GM21529 (cell line): ENCODE measurements around the gene IKZF5.

ENCODE experiments used
- ATAC-seq: cut with Tn5 transposase; IDR thresholded peaks from one replicate; pipeline ENCODE4 v1.9.1; 2021; ENCODE audit not compliant: unreplicated experiment

Gene IKZF5

GRCh38 chr10:123008355-123009104 is at the start of gene IKZF5, which contains the start of gene ACADSB:
TSS of gene IKZF5 (minus strand) at chr10:123008795. CDS start at chr10:122998625, 10,170 bp downstream.
TSS of gene ACADSB (plus strand) at chr10:123009006. CDS start at chr10:123009030, 24 bp downstream.
- peak; percentile 83 for ATAC-seq

GRCh38 chr10:123057968-123058367 is 49.4 kb upstream of the IKZF5 start:
- ATAC-seq: no peak

DNA sequence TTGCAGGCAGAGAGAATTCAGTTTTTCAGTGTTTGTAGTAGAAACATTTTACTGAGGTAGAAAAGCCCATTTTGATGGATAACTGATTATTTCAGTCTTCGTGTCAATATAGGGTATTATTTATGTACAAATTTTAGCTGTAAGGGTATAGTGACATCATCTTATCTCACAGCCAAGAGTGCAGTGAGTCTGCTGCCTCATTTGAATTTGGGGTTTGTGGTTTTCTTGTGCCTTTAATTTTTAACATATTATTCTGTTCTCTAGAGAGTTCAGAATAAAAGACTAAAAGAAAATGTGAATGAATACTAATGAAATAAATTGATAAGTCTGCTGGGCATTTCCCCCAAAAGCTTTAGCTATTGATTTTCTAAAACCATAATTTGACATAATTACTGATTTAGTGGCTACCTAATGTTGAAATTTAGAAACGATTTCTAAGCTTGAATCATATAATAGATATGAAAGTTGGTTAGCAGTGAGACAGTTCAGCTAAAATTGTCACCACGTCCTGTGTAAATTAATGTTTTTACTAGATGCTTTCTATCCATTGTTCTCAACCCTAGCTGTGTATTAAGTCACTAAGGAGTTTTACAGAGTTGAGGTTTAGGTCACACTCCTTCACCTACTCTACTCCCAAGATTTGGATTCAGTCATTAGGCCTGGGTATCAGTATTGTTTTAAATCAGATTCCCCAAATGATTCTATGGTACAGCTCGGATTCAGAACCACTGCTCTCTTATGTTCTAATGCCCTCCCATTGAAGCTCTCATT is 37.6 kb upstream of the IKZF5 start:
- ATAC-seq: no peak

DNA sequence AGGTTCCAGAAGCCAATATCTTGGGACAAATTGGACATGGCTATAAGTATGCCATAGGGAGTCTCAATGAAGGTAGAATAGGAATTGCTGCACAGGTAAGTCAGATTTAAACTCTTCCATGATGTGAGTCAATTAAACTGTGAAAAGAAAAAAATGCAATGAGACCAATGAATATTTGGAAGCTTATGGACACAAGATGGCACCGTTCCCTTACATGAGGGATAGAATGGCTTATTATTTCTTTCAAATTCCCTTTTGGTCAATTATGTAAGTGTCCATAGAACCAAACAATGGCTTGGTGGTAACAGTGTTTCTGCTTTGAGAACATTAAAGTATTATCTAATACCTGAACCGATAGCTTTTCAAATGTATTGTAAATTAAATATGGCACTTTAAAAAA is 35.8 kb upstream of the IKZF5 start:
- no peak for ATAC-seq

GRCh38 chr10:123043409-123043925 is 34.9 kb upstream of the IKZF5 start:
- peak; percentile 54 for ATAC-seq

DNA sequence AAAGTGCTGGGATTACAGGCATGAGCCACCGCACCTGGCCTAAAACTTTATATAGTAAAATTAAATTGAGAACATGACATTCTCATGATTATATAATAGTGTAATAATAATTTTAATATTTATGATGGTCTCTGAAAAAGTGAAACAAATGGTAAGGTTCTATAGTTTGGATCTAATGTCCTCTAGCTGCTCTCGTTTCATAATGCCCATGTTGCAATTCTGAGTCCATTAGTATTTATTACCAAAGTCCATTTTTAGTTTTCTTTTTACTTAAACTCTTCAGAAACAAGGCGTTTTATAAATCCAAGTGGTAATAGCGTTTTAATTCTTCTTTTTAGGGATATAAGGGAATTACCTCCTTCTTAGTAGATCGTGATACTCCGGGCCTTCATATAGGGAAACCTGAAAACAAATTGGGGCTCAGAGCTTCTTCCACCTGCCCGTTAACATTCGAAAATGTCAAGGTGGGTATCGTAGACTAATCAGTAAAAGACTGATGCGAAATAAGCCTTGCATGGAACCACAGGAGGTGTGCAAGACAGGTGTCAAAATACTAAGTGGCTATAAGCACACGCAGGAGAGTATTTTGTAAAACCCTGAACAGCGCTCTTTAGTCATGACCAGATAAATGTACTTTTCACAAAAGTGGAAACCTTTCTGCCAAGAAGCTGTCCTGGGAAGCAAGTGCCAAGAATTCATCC is 34.3 kb upstream of the IKZF5 start:
- no peak for ATAC-seq

DNA sequence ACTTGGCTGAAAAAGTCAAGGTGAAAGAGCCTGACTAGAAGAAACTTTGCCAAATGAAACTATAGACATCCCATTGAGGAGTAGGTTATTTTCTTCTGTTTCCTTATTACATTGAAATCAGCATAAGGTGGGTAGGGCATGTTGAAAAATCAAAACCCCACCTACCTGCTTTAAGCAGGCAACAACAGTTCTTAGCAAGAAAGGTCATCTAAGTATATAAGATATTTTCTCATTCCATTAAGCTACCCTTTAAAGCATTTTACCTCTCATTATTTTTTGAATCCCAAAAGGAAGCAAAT is 31.0 kb upstream of the IKZF5 start:
- ATAC-seq: no peak

DNA sequence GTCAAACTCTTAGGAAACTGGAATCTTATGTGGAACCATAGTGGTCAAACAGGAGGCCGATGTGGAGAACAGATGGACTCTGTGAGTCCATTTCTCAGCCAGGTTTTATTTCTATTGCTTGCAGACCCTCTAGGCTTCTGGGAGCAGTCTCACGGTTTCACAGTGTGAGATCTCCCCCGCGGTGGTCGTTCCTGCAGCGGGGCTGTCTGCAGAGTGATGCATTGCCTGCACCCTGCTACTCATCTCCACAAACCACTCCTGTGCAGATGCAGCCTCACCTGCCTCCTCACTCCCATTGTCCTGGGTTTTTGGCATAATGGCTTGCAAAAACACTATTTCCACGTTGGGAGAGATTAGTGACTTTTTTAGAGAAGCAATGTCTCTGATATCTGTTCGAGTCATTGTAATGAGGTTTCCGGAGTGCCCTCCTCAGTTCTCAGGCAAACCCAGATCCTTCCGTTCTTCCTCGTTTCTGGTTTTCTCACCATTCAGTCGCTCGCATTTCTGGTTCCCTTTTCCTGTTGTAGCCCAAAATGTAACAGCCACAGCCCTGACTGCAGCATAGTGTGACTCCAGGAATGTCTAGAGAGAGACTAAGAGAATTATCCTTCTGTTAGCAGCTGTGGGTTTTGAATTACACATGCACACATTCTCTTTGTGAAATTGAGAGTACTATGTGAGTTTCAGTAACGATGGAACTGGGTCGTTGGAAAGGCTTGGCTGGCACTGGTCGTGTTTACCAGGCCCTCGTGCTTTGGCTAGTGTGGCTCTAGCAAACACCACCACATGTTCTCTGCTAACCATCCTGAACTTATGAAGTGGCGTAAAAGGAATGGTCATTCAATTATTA is 30.4 kb upstream of the IKZF5 start:
- ATAC-seq: no peak

GRCh38 chr10:123035467-123036086 is 27.0 kb upstream of the IKZF5 start:
- no peak for ATAC-seq

DNA sequence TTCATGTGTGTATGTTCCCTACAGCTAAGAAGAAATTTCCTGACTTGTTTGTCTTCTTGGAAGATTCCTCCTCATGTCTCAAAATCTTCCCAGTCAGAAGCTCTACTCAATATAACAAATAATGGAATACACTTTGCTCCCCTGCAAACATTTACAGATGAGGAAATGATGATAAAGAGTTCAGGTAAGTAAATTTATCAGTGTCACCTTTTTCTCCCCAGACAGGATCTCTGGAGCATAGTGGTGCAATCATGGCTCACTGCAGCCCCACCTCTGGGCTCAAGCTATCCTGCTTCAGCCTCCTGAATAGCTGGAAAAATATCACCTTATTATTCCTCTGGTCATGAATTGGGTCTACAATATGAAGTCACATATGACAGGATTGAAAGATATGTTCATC is 25.7 kb upstream of the IKZF5 start:
- no peak for ATAC-seq

GRCh38 chr10:123031124-123031523 is 22.5 kb upstream of the IKZF5 start:
- no peak for ATAC-seq

DNA sequence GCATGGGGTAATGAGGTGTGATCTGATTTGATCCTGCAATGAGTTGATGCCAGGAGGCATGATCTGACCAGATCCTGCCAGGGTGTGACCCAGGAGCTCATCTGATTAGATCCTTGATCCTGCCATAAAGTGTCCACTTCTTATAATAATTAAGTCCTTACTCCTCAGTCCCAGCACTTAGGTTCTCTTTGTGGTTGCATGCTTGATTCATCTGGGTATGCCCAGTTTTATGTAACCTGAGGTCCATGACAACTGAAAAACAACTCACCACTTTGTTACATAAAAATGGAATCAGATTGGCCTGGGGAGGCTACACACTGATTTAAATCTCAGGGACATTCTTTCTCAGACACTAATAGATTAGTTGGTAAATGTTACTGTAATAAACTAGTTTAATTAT is 19.3 kb upstream of the IKZF5 start:
- ATAC-seq: no peak

- no peak for ATAC-seq
Measured at GRCh38 chr10:123026302-123026701, 17.7 kb upstream of the IKZF5 start.

DNA sequence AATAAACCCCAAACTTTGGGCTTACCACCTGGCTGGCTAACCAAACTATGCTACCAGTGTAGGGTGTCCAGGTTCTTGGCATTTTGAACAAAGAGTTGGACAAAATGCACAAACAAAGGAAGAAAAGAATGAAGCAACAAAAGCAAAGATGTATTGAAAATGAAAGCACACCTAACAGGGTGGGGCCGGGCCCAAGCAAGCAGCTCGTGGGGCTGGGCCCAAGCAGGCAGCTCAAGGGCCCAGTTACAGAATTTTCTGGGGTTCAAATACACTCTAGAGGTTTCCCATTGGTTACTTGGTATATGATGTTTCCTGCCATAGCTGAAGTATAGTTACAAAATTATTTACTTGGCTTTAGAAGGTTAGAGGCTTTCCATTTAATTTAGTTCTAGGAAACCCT is 15.9 kb upstream of the IKZF5 start:
- ATAC-seq: no peak

- ATAC-seq: no peak
Measured at GRCh38 chr10:123021517-123021916, 12.9 kb upstream of the IKZF5 start.

DNA sequence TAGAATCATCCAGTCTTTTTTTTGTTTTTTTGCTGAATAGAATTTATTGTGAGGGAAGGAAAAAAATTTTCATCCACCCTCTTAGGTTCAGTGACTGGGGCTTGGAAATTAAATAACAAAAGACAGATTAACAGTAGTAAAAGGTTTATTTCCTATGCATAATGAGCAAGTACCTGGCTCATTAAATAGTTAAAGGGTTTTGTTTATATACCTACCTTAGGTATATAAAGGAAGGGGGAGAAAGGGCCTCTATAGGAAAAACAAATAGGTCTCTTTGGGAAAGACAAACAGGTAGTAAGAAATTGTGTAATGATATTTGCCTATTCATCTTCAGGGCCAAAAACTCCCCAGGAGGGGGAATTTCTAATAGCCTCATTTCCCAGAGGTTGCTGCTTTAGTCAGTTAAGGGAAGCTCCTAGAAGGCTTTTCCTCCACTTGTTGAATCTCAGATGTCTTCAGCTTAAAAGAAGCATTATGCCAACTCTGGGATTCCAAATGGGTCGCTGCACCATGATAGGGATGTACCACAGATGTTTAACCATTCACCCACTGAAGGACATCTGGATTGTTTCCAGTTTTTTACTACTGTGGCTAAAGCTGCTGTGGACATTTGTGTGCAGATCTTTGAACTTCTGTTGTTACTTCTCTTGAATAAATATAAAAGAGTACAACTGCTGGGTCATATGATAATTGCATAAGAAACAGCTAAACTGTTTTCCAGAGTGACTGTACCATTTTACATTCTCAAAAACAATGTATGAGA is 11.5 kb upstream of the IKZF5 start:
- ATAC-seq: no peak

GRCh38 chr10:123019264-123019663 is 10.7 kb upstream of the IKZF5 start:
- ATAC-seq: no peak

GRCh38 chr10:123018531-123018930 is 9.9 kb upstream of the IKZF5 start:
- no peak for ATAC-seq

DNA sequence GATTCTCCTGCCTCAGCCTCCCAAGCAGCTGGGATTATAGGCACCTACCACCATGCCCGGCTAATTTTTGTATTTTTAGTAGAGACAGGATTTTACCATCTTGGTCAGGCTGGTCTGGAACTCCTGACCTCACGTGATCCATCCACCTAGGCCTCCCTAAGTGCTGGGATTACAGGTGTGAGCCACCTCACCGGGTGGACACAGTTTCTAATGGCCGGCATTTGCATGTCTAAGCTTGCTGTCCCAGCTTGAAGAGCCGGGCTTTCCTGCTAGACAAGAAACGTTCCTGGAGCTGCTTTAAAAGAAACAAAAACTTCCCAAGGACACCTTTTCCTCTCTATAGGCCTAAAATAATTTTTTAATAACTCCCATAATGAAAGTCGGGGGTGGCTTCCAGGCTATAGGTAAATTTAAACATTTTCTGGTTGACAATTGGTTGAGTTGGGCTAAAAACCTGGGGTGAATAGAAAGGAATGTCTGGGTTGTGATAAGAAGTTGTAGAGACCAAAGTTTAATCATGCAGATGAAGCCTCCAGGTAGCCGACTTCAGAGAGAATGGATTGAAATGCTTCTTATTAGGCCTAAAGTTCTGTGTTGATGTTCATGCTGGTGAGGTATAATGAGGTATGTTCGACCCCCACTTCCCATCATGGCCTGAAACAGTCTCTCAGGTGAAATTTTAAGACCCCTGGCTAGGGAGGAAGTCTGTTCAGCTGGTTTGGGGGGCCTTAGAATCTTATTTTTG is 9.0 kb upstream of the IKZF5 start:
- no peak for ATAC-seq
